Keratinocyte (primary cell): ENCODE data around the gene SHFL. TPM values are rescaled to one million over a fixed set of nuclear protein-coding genes. Genes with fewer than 3 reads are reported as not detected.

ENCODE experiments used
- DNase-seq: peaks from one replicate; pipeline ENCODE4 v3.0.0-alpha.2; 2011; ENCODE audit warnings: low read depth, missing footprints, low spot score
- FAIRE-seq: peaks from 2 replicates; lab custom pipeline; 2011; peaks lifted over from hg19 to GRCh38; lab: Jason Lieb, UNC
- H2AFZ ChIP-seq: 2 replicates; pipeline ENCODE4 v1.6.0; 2012; ENCODE audit warnings: low read length, control low read depth, inconsistent platforms; ENCODE audit not compliant: control insufficient read depth
- H3K27ac ChIP-seq: 2 replicates; pipeline ENCODE4 v1.5.1; 2011; ENCODE audit warnings: low read length; ENCODE audit not compliant: control insufficient read depth, insufficient read depth
- H3K27me3 ChIP-seq: 3 replicates; pipeline ENCODE4 v1.6.0; 2011; ENCODE audit warnings: low read length; ENCODE audit not compliant: control insufficient read depth, insufficient read depth; ENCODE audit errors: extremely low read depth
- H3K36me3 ChIP-seq, 2 experiments: 2 replicates in 1 of 2; 3 replicates in 1 of 2; pipeline ENCODE4 v1.5.1; 2011; ENCODE audit warnings: low read length in 2 of 2, mild to moderate bottlenecking in 1 of 2; ENCODE audit not compliant: control insufficient read depth in 2 of 2, insufficient read depth in 2 of 2; ENCODE audit errors: extremely low read depth in 1 of 2
- H3K4me1 ChIP-seq: 3 replicates; pipeline ENCODE4 v1.5.1; 2011; ENCODE audit warnings: low read length; ENCODE audit not compliant: control insufficient read depth, insufficient read depth; ENCODE audit errors: extremely low read depth
- H3K4me2 ChIP-seq: 3 replicates; pipeline ENCODE4 v1.6.0; 2011; ENCODE audit warnings: low read depth, low read length; ENCODE audit not compliant: control insufficient read depth, insufficient read depth; ENCODE audit errors: extremely low read depth
- H3K4me3 ChIP-seq, 3 experiments: fragments of 200-600 bp in 1 of 3; sonication (generic) in 1 of 3; 2 replicates in 2 of 3; 3 replicates in 1 of 3; pipeline ENCODE4 v1.5.1; 2011 to 2016; ENCODE audit warnings: low read length in 3 of 3, mild to moderate bottlenecking in 3 of 3, control low read depth in 2 of 3, inconsistent platforms in 1 of 3, low read depth in 1 of 3, mixed read lengths in 1 of 3, mixed run types in 1 of 3, moderate library complexity in 1 of 3; ENCODE audit not compliant: control insufficient read depth in 2 of 3, insufficient read depth in 2 of 3; ENCODE audit errors: extremely low read depth in 1 of 3
- H3K79me2 ChIP-seq: 2 replicates; pipeline ENCODE4 v1.6.0; 2012; ENCODE audit warnings: low read length; ENCODE audit not compliant: control insufficient read depth, insufficient read depth
- H3K9ac ChIP-seq: 3 replicates; pipeline ENCODE4 v1.6.0; 2011; ENCODE audit warnings: low read length; ENCODE audit not compliant: control insufficient read depth, insufficient read depth; ENCODE audit errors: extremely low read depth
- H3K9me1 ChIP-seq: 3 replicates; pipeline ENCODE4 v1.6.0; 2011; ENCODE audit warnings: low read length; ENCODE audit not compliant: control insufficient read depth, insufficient read depth; ENCODE audit errors: extremely low read depth
- H3K9me3 ChIP-seq: 2 replicates; pipeline ENCODE4 v1.5.1; 2012; ENCODE audit warnings: low read depth, low read length; ENCODE audit not compliant: control insufficient read depth
- H4K20me1 ChIP-seq: 3 replicates; pipeline ENCODE4 v1.6.0; 2011; ENCODE audit warnings: low read length; ENCODE audit not compliant: control insufficient read depth, insufficient read depth; ENCODE audit errors: extremely low read depth
- EZH2 ChIP-seq: IDR thresholded peaks from one replicate; pipeline ENCODE4 v1.6.1; 2012; ENCODE audit warnings: inconsistent platforms, mild to moderate bottlenecking, low read length, moderate library complexity
- dilution Hi-C: fragments of 300-500 bp; cut with MboI; formaldehyde crosslinking; loops from one replicate; pipeline ENCODE4 v1.7.0; 2020; ENCODE audit warnings: low sequenced_read_pairs; ENCODE audit not compliant: extremely low pct_ligation_motif_present
- polyA plus RNA-seq, 5 experiments: library from polyadenylated mRNA; depleted of rRNA in 3 of 5; stranded (reverse) in 3 of 5; stranded (forward) in 1 of 5; unstranded in 1 of 5; fragments of >200 nt; gene quantifications; 1 replicate in 1 of 5; 2 replicates in 3 of 5; 3 replicates in 1 of 5; pipeline versions ENCODE4 v1.2.1 to v1.2.3, GENCODE V29; 2011 to 2012; ENCODE audit warnings: missing spikeins in 2 of 5, low read depth in 1 of 5, low replicate concordance in 1 of 5
- TF ChIP-seq, protein P1 (sequence below), 3 experiments: IDR thresholded peaks in 1 of 3; conservative IDR thresholded peaks in 1 of 3; optimal IDR thresholded peaks in 1 of 3; 2 replicates in 2 of 3; 3 replicates in 1 of 3; pipeline versions ENCODE3 to v1.5.1; 2011; ENCODE audit warnings: low read length in 3 of 3, mild to moderate bottlenecking in 3 of 3, moderate library complexity in 2 of 3, control low read depth in 1 of 3, inconsistent platforms in 1 of 3; ENCODE audit not compliant: insufficient read depth in 2 of 3; ENCODE audit errors: extremely low read depth in 1 of 3

SHFL gene
- polyA plus RNA-seq, 1 donor (not counting 4 experiments of a cell fraction or from before 2014, with no cell fraction given) = 36.4 TPM

DNA sequence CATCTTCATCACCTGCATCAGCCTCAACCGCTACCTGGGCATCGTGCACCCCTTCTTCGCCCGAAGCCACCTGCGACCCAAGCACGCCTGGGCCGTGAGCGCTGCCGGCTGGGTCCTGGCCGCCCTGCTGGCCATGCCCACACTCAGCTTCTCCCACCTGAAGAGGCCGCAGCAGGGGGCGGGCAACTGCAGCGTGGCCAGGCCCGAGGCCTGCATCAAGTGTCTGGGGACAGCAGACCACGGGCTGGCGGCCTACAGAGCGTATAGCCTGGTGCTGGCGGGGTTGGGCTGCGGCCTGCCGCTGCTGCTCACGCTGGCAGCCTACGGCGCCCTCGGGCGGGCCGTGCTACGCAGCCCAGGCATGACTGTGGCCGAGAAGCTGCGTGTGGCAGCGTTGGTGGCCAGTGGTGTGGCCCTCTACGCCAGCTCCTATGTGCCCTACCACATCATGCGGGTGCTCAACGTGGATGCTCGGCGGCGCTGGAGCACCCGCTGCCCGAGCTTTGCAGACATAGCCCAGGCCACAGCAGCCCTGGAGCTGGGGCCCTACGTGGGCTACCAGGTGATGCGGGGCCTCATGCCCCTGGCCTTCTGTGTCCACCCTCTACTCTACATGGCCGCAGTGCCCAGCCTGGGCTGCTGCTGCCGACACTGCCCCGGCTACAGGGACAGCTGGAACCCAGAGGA, 28.0 kb downstream of the SHFL start:
- TF ChIP-seq EZH2 = no peak
- TF ChIP-seq, protein P1, sequence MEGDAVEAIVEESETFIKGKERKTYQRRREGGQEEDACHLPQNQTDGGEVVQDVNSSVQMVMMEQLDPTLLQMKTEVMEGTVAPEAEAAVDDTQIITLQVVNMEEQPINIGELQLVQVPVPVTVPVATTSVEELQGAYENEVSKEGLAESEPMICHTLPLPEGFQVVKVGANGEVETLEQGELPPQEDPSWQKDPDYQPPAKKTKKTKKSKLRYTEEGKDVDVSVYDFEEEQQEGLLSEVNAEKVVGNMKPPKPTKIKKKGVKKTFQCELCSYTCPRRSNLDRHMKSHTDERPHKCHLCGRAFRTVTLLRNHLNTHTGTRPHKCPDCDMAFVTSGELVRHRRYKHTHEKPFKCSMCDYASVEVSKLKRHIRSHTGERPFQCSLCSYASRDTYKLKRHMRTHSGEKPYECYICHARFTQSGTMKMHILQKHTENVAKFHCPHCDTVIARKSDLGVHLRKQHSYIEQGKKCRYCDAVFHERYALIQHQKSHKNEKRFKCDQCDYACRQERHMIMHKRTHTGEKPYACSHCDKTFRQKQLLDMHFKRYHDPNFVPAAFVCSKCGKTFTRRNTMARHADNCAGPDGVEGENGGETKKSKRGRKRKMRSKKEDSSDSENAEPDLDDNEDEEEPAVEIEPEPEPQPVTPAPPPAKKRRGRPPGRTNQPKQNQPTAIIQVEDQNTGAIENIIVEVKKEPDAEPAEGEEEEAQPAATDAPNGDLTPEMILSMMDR (optimal IDR thresholded peaks at IDR 0.05 in 1 of 3, IDR thresholded peaks at IDR 0.05 in 1 of 3, conservative IDR thresholded peaks at IDR 0.05 in 1 of 3; ENCODE audit: extremely low read depth in 1 of 3, insufficient read depth in 2 of 3, low read length in 3 of 3) = no peak
- Histone ChIP-seq H3K4me2 (no peak overlapping the region), H3K79me2 (peaks cover 33% of the 10 kb centered on the region), H2AFZ (no peak overlapping the region), H3K9ac (no peak overlapping the region), H3K4me3 (no peak overlapping the region), H3K4me1 (peaks cover 7% of the 10 kb centered on the region), H3K9me1 (no peaks in the 10 kb centered on the region), H4K20me1 (peaks cover 13% of the 10 kb centered on the region), H3K36me3 (peaks cover 33 to 51% of the 10 kb centered on the region in 2 experiments), H3K27me3 (no peaks in the 10 kb centered on the region), H3K27ac (no peak overlapping the region), H3K9me3 (no peaks in the 10 kb centered on the region)
- DNase-seq = no peak
- dilution Hi-C loops = no loop called here
- no peak for FAIRE-seq

DNA sequence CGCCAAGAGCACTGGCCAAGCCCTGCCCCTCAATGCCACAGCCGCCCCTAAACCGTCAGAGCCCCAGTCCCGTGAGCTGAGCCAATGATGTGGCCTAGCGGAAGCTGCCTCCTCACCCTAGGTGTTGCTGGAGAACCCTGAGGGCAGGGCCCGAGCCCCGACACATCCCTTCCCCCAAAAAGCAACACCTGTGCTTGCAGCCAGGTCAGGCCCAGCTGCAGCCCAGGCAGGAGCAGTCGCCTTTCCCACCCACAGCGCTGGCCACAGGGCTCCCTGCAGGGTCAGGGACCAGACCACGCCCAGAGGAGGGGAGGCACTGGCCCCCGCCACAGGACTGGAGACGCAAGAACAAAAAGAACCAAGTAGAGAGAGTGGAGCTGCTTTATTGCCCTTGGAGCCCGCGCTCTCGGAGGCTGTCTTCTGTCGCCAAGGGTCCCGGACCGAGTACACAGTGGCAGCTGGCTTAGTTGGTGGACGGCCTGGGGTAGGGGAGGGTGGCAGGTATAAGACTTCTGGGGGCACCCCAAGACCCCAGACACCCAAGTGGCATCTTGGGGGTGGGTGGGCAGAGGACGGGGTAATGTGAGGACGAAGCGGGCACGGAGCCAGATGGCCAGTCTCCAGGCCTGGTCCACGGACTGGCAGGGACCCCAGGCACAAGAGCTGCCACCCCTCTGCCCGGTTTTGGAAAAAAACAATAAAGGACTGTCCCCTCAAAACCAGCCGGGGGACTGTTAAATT, 28.7 kb downstream of the SHFL start:
- Histone ChIP-seq H3K4me3 (no peak overlapping the region), H3K27me3 (no peaks in the 10 kb centered on the region), H3K27ac (no peak overlapping the region), H3K9me1 (no peaks in the 10 kb centered on the region), H3K4me2 (no peak overlapping the region), H4K20me1 (peaks cover 13% of the 10 kb centered on the region), H3K4me1 (peaks cover 8% of the 10 kb centered on the region), H2AFZ (no peak overlapping the region), H3K36me3 (peaks cover 28 to 46% of the 10 kb centered on the region in 2 experiments), H3K79me2 (peaks cover 32% of the 10 kb centered on the region), H3K9me3 (no peaks in the 10 kb centered on the region), H3K9ac (no peak overlapping the region)
- TF ChIP-seq EZH2 = no peak
- TF ChIP-seq, protein P1 (optimal IDR thresholded peaks at IDR 0.05 in 1 of 3, IDR thresholded peaks at IDR 0.05 in 1 of 3, conservative IDR thresholded peaks at IDR 0.05 in 1 of 3; ENCODE audit: extremely low read depth in 1 of 3, insufficient read depth in 2 of 3, low read length in 3 of 3) = no peak
- no peak for DNase-seq
- dilution Hi-C loops = no loop called here
- no peak for FAIRE-seq
